ENCODE measurements around the gene GALNT16. TPM values are rescaled to one million over a fixed set of nuclear protein-coding genes. Genes with fewer than 3 reads are reported as not detected.
A peak's percentile ranks its signal among the peaks of the same experiment; 100 is the strongest.

The GALNT16 gene
- total RNA-seq, 1 experiment from 2014 or later = 0.33 TPM

DNA sequence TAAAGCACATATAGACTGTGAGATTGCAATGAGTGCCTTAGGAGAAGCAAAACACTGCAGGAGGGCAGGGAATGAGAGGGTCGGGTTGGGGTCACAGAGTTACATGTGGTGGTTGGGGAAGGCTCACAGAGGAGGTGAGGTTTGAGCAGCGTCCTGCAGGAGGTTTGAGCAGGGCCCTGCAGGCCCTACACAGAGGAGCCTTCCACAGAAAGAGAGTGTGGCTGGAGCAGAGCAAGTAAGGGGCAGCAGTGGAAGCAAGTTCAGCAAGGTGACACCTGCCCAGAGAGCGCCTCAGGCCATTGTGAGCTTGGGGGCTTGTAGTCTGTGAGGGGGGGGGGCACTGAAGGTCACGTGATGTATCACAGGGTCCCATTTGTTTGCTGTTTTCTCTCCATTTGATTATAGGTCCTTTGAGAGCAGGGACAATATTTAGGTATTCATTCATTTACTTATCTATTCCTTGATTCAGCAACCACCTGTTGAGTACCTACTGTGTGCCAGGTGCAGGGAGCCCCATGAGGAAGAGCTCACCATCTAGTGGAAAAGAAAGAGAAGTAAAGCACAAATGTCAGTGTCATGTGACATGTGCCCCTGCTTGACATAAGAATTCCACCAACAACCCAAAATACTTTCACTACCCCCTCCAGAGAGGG is 56.6 kb downstream of the GALNT16 start:
- H3K9me3 ChIP-seq (ENCODE audit: low read length) = no peaks in the 10 kb centered on the region
- H3K9ac ChIP-seq (ENCODE audit: low read length) = no peak overlapping the region
- ChIA-PET POLR2A (ENCODE audit: unreplicated experiment) (interaction anchor here (0.6 kb wide), 2 partner anchors 82 to 355 kb away, joined by 3 to 4 read pairs; partner anchors contain the start of gene SLC39A9), CTCF (interaction anchor here (0.6 to 2.3 kb wide), 4 partner anchors 29 to 53 kb away, joined by 3 to 9 read pairs (median 3); no protein-coding TSS in a partner anchor)
- H3K4me2 ChIP-seq (ENCODE audit: low read length) = no peak overlapping the region
- 0 out of 2 replicates have a peak, but pooled peaks cover under 1% of the 10 kb centered on the region for H3K27me3 ChIP-seq (ENCODE audit: low read length)
- no peak overlapping the region for H2AFZ ChIP-seq (ENCODE audit: low read length)
- no peaks in the 10 kb centered on the region for H3K79me2 ChIP-seq (ENCODE audit: low read length)
- intact Hi-C loops (cut with micrococcal nuclease) = no loop called here
- H3K4me3 ChIP-seq (ENCODE audit: low read length) = no peak overlapping the region
- no peaks in the 10 kb centered on the region for H4K20me1 ChIP-seq (ENCODE audit: low read length)
- TF ChIP-seq CTCF (conservative IDR thresholded peaks at IDR 0.05; ENCODE audit: low read depth, low read length) = no peak
- no peak for TF ChIP-seq EZH2phosphoT487 (IDR thresholded peaks at IDR 0.05; ENCODE audit: borderline replicate concordance, low read length)
- no peak for TF ChIP-seq EZH2 (IDR thresholded peaks at IDR 0.05; ENCODE audit: low read length, unreplicated experiment)
- H3K36me3 ChIP-seq (ENCODE audit: low read depth, low read length) = no peaks in the 10 kb centered on the region
- no peaks in the 10 kb centered on the region for H3F3A ChIP-seq (ENCODE audit: low read length, unreplicated experiment)
- H3K9me2 ChIP-seq (replicated peaks; ENCODE audit: low read length) = no peaks in the 10 kb centered on the region
- no peak for DNase-seq
- no peak overlapping the region for H3K27ac ChIP-seq (ENCODE audit: low read length)
- no TSS peak for BruUV-seq (replicated peaks)
- no peak for ATAC-seq
- peaks cover 41% of the 10 kb centered on the region for H3K4me1 ChIP-seq (ENCODE audit: insufficient read depth, low read length)

GRCh38 chr14:69317102-69317755 is 57.3 kb downstream of the GALNT16 start:
- no peak for TF ChIP-seq EZH2 (IDR thresholded peaks at IDR 0.05; ENCODE audit: low read length, unreplicated experiment)
- no peak for TF ChIP-seq EZH2phosphoT487 (IDR thresholded peaks at IDR 0.05; ENCODE audit: borderline replicate concordance, low read length)
- no peak for TF ChIP-seq CTCF (conservative IDR thresholded peaks at IDR 0.05; ENCODE audit: low read depth, low read length)
- Histone ChIP-seq H3K36me3 (ENCODE audit: low read depth, low read length) (no peaks in the 10 kb centered on the region), H3K79me2 (ENCODE audit: low read length) (no peaks in the 10 kb centered on the region), H3K9me3 (ENCODE audit: low read length) (no peaks in the 10 kb centered on the region), H3K27me3 (ENCODE audit: low read length) (no peaks in the 10 kb centered on the region), H3K4me2 (ENCODE audit: low read length) (peak overlapping the region; percentile 46), H3K27ac (ENCODE audit: low read length) (peak overlapping the region; percentile 52), H3F3A (ENCODE audit: low read length, unreplicated experiment) (no peaks in the 10 kb centered on the region), H2AFZ (ENCODE audit: low read length) (peak overlapping the region; percentile 27; the same call in 1 of the 2 replicates), H3K4me1 (ENCODE audit: insufficient read depth, low read length) (peaks cover 44% of the 10 kb centered on the region), H3K4me3 (ENCODE audit: low read length) (no peak overlapping the region), H3K9ac (ENCODE audit: low read length) (no peak overlapping the region), H4K20me1 (ENCODE audit: low read length) (no peaks in the 10 kb centered on the region), H3K9me2 (replicated peaks; ENCODE audit: low read length) (no peaks in the 10 kb centered on the region)
- no TSS peak for BruUV-seq (replicated peaks)
- intact Hi-C loops (cut with micrococcal nuclease) = no loop called here
- CTCF ChIA-PET = interaction anchor here (0.6 to 2.3 kb wide), 3 partner anchors 29 to 34 kb away, joined by 3 to 9 read pairs (median 3); no protein-coding TSS in a partner anchor
- ATAC-seq (peak; percentile 91), DNase-seq (peak; percentile 94)
- POLR2A ChIA-PET (ENCODE audit: unreplicated experiment) = interaction anchor here (0.6 kb wide), 2 partner anchors 81 to 355 kb away, joined by 3 to 4 read pairs; partner anchors contain the start of gene SLC39A9

All from PC-3 (cell line).